ENCODE results near the gene FILIP1. TPM values are rescaled to one million over a fixed set of nuclear protein-coding genes. Genes with fewer than 3 reads are reported as not detected.

The FILIP1 gene
- total and polyA plus RNA-seq, 2 of the 8 experiments (the other 6 are each of a cell fraction or from before 2014, with no cell fraction given) = 2.4 to 5.7 TPM

GRCh38 chr6:75302280-75302679, 191.3 kb downstream of the FILIP1 start:
- Histone ChIP-seq H4K91ac (replicated peaks; ENCODE audit: insufficient read length, low read length) (no peak overlapping the region), H4K20me1 (replicated peaks in 1 of 2; ENCODE audit: control insufficient read depth in 1 of 2, insufficient read depth in 2 of 2, low read length in 2 of 2) (no peaks in the 10 kb centered on the region), H2BK5ac (ENCODE audit: low read depth, low read length) (no peak overlapping the region), H4K5ac (ENCODE audit: insufficient read length, low read depth, low read length) (no peak overlapping the region), H3K36me3 (ENCODE audit: control insufficient read depth in 2 of 4, insufficient read depth in 4 of 4, low read length in 3 of 4) (no peaks in the 10 kb centered on the region), H3K14ac (ENCODE audit: insufficient read length) (no peak overlapping the region), H3K9me3 (ENCODE audit: insufficient read depth in 2 of 2, low read depth in 1 of 2, low read length in 1 of 2) (no peaks in the 10 kb centered on the region), H2BK20ac (ENCODE audit: low read length) (no peak overlapping the region), H2BK120ac (replicated peaks; ENCODE audit: low read depth, low read length) (no peak overlapping the region), H2BK12ac (ENCODE audit: low read depth, low read length) (no peak overlapping the region), H2BK15ac (ENCODE audit: low read length) (no peak overlapping the region), H2AFZ (ENCODE audit: low read length) (no peak overlapping the region), H3K79me2 (ENCODE audit: control insufficient read depth in 1 of 2, insufficient read depth in 2 of 2, low read length in 2 of 2) (no peaks in the 10 kb centered on the region), H3K9ac (replicated peaks in 1 of 4; ENCODE audit: extremely low read depth in 1 of 4, low read depth in 3 of 4, low read length in 3 of 4) (no peak overlapping the region), H3K27ac (ENCODE audit: low read depth, low read length) (no peak overlapping the region), H3K23ac (ENCODE audit: insufficient read length) (no peak overlapping the region), H3K56ac (replicated peaks; ENCODE audit: insufficient read length, low read depth, low read length) (no peak overlapping the region), H3K18ac (ENCODE audit: extremely low read depth, low read length) (no peak overlapping the region), H3K4ac (replicated peaks; ENCODE audit: insufficient read length, low read depth, low read length) (no peak overlapping the region), H2AK5ac (ENCODE audit: low read depth, low read length) (no peak overlapping the region), H3K23me2 (ENCODE audit: low read depth, low read length) (no peaks in the 10 kb centered on the region), H3K4me3 (ENCODE audit: extremely low read depth in 1 of 4, insufficient read depth in 2 of 4, low read depth in 3 of 4, low read length in 4 of 4) (no peak overlapping the region), H3K79me1 (ENCODE audit: low read depth, low read length) (no peaks in the 10 kb centered on the region), H3K27me3 (replicated peaks in 1 of 4; ENCODE audit: control insufficient read depth in 3 of 4, extremely low read depth in 1 of 4, insufficient read depth in 3 of 4, low read length in 3 of 4) (no peaks in the 10 kb centered on the region), H3K4me1 (replicated peaks in 1 of 4; ENCODE audit: control insufficient read depth in 3 of 4, insufficient read depth in 4 of 4, low read length in 3 of 4) (peaks cover 2 to 6% (median 2%) of the 10 kb centered on the region in 4 experiments; a peak in 3 of 7 replicates), H4K8ac (ENCODE audit: extremely low read depth, insufficient read depth, low read length) (no peak overlapping the region), H3K4me2 (ENCODE audit: insufficient read depth in 1 of 2, low read depth in 2 of 2, low read length in 2 of 2) (no peak overlapping the region)
- DNase-seq (ENCODE audit: low read depth in 1 of 2, low spot score in 2 of 2) (no peak), FAIRE-seq (no peak)
- TF ChIP-seq KDM5A (IDR thresholded peaks at IDR 0.05; ENCODE audit: low read length) (no peak), CBX5 (IDR thresholded peaks at IDR 0.05; ENCODE audit: low read depth, low read length) (no peak), CTCF (IDR thresholded peaks at IDR 0.05; ENCODE audit: control extremely low read depth in 1 of 3, insufficient read depth in 1 of 3, low read depth in 1 of 3, low read length in 3 of 3) (no peak), NANOG (IDR thresholded peaks at IDR 0.05; ENCODE audit: insufficient read depth, low read depth, low read length, poor library complexity, severe bottlenecking) (no peak), HDAC6 (IDR thresholded peaks at IDR 0.05; ENCODE audit: low read depth, low read length) (no peak), MAFK (IDR thresholded peaks at IDR 0.05; ENCODE audit: low read depth, low read length) (no peak)
- POLR2A ChIA-PET (ENCODE audit: partially characterized antibody) = no interaction called here
- WGBS, 2 experiments (ENCODE audit: extremely low coverage in 1 of 2, insufficient coverage in 1 of 2, insufficient read length in 1 of 2, insufficient replicate concordance in 2 of 2, low coverage in 1 of 2, low lambda C conversion rate in 2 of 2, missing lambda C conversion rate in 1 of 2) = 83% methylated on average over 3 of the region's 3 CpGs; no CpG with 5 or more reads in 1 of the 2 experiments
- CTCF ChIA-PET (ENCODE audit: partially characterized antibody) = interaction anchor here (1.0 to 3.2 kb wide), 2 partner anchors 13 to 220 kb away, joined by 3 to 12 read pairs; no protein-coding TSS in a partner anchor

Data from H1 (cell line).